Amniotic stem cell (primary cell): Measurements from ENCODE around the gene CIROP.

Experiments used
- DNase-seq: peaks from one replicate; lab custom pipeline; 2025; lab: John Stamatoyannopoulos, UW

CIROP gene

DNA sequence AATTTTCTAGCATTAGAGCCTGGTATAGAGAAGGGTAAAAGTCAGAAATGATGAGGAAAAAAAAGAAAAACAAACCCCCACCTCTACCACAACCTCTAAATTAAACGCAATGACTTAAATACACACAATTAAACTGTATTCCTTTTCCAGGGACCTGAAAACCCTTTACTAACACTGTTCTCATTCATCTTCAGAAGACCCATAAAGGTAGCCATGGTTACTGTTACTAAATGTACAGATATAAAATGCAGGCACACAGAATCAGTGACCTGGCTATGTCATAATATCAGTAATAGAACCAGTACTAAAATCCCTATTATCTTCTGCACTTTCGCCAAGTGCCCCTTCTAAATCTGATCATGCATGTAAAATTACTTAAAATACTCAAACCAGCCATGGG is 11.3 kb downstream of the CIROP start:
- DNase-seq: no peak

DNA sequence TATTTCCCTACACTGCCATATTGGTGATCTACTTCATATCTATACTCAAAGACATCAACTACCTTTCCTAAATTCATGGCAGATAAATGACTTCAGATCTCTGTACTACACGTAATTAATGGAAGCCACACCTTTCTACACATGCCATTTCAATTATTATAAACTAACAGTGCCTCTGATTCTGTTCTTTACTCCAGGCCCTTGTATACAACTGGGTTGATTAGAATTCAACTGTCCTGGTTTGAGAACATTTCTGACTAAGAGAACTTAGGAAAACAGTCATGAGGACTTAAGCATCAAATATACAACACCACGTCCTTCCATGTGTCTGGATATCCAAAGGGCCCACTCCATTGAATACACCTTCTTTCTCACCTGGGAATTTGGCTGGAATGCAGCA is 11.7 kb downstream of the CIROP start:
- DNase-seq: no peak

DNA sequence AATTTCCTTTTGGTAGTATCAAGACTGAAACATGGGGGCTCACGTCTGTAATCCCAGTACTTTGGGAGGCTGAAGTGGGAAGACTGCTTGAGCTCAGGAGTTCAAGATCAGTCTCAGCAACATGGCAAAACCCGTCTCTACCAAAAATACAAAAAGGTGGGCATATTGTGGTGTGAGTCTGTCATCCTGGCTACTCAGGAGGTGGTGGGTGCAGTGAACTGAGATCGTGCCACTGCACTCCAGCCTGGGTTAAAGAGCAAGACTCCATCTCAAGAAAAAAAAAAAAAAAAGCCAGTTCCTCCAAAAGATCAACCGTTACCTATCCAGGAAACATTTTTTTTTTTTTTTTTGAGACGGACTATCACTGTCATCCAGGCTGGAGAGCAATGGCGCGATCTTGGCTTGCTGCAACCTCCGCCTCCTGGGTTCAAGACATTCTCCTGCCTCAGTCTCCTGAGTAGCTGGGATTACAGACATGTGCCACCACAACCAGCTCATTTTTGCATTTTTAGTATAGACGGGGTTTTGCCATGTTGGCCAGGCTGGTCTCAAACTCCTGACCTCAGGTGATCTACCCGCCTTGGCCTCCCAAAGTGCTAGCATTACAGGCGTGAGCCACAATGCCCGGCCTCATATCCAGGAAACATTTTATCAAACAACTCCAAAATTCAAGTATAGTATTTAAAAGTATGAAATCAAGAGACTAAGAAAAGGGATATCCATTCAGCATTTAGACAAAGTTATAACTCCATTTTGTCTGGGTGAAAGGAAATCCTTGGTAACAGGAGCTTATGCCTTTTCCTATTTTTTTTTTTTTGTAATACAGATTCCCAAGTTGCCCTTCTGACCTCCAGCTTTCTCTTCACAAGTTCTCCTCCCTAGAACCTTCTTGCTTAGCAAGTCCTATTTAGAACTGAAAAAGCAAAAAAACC is 13.2 kb downstream of the CIROP start:
- DNase-seq: no peak

DNA sequence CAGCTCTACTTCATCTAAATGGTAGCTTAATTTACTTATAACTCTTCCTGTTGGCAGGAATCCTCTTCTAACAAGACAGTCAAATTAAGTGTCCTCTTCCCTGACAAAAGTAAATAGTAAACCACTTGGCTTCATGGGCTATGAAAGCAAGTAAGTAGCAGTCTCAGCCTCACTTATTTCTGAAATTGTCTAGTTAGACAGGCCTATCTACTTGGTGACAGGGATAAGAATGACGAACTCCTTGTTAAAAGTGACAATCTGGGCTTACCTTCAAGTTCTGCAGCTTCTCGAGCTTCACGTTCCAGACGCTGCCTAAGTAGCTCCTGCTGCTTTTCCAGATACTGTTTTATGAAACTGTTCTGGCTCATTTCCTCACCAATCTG is 14.5 kb downstream of the CIROP start:
- DNase-seq: no peak

DNA sequence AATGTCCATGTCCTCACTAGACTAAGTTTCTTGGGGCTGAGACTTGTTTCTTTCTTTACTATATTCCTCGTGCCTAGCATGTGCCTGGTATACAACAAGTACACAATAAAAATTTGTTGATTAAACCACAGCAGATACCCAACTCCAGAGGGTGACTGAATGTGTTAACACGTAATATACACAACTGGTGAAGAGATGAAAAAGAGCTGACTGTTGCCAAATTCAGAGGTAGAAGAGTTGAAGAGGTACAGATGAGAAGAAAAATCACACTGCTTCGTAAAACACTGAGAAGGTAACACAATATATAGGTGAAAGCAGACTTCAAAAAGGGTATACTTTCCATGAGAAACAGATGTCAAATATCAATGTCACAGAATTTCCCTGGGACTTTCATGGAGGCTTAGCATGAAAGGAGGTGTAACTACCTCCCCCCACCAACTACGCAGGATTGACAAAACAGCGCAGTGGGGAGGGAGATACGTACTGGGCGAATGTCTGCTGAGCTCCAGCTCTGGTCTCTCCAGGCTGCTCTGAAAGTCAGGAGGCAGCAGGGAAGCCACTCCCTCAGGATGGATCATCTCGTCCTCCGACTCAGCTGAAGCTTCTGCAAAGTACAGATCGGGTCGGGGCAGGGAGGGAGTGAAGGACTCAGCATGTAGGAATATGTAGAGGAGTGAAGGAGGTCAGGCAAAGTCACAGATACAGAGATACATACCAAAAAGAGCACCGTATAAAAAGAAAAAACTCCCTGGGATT is 15.1 kb downstream of the CIROP start:
- no peak for DNase-seq

DNA sequence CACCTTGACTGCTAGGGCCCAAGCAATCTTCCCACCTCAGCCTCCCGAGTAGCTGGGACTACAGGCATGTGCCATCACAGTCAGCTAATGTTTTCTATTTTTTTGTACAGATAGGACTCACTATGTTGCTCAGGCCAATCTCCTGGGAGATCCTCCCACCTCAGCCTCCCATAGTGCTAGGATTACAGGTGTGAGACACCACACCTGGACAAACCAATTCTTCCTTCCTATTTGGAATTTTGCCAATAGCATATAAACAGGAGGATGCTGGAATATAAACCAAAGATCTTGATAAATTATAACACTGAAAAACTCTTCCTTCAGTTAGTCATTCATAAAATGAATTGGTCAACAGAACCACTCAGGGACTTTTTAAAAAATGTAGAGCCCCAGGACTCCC is 18.2 kb downstream of the CIROP start:
- DNase-seq: no peak

DNA sequence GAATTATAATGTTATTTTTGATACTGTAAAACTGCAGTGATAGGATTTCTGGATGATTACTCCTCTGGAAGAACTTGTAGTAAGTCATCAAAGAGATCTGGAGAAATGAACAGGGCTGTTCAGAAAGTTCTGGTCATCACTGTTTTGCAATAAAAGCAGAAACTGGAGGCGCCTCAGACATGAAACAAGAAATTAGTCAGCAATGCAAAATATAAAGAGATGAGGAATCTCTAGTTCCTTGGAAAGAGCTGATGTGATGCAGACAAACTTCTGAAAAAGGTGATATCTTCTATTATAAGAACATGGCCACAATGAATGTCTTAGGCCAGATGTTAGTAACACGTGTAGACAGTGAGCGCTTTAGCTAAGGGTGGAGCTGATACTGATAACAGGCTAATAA is 19.3 kb downstream of the CIROP start:
- DNase-seq: no peak

DNA sequence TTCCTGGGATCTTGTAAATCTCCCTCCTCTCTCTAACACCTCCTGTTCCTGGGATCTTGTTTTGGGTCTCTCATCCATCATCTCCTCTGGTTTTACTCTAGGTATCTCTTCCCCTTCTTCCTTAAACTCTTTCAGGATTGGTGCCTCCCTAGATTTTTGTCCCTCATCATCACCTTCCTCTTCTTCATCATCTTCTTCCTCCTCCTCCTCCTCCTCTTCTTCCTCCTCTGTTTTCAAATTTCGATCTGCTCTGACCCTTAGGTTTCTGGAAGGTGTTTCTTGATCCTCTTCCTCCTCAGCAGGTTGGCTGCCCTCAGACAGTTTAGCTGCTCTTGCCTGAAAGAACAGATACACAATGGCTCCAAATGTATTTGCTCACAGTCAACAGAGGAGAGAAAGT is 24.3 kb downstream of the CIROP start:
- no peak for DNase-seq

DNA sequence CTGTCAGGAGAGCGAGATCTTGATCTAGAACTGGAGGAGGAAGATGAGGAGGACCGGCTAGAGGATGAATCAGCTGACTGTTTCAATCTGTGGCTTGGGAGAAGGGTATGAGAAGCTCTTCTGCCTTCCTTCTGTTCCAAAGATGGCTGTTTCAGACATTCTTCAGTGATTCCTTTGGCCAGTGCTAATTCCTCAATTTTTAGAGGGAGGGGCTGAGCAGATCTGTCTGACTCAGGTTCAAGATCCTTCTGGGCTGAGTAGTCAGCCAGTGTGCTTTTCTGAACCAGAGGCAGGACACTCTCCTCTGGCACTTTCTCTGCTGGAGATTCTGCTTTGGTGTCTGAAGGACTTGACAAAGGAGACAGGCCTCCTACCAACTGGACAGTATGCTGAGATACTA is 25.1 kb downstream of the CIROP start:
- DNase-seq: no peak

DNA sequence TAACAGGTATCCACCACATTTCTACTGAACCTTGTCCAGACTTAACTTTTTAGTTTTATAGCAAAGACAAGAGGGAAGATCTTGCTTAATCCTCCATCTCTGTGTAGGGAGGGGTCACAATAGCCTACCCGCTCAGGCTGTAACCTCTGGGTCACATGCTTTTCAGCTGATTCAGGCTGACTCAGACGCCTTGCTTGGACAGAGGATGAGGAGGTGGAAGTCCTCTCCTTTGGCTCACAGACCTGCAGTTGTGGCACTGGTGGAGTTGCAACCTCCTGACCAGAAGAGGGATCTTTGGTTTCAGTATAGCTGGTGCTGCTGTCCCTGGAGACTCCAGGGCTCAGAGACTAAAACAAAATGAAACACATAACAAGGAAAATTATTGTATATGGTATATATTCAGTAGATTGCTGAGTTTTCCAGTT is 26.1 kb downstream of the CIROP start:
- no peak for DNase-seq

DNA sequence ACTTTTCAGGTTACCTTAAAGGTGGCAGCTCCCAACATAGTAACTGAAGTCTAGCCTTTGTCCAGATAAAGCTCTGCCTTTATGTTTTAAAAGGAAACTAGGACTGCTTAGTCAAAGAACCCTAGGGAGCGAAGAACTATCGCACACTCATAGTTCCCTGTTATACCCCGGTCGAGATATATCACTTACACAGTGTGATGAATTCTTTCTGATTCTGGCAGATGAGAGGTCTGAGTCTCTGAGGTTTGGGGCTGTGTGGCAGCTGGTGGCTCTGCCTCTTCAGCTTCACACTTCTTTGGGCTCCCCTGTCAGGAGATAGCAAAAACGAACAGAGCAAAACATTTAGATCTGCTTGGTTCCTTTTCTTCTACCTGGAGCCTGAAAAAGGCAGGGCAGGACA is 26.8 kb downstream of the CIROP start:
- DNase-seq: no peak

DNA sequence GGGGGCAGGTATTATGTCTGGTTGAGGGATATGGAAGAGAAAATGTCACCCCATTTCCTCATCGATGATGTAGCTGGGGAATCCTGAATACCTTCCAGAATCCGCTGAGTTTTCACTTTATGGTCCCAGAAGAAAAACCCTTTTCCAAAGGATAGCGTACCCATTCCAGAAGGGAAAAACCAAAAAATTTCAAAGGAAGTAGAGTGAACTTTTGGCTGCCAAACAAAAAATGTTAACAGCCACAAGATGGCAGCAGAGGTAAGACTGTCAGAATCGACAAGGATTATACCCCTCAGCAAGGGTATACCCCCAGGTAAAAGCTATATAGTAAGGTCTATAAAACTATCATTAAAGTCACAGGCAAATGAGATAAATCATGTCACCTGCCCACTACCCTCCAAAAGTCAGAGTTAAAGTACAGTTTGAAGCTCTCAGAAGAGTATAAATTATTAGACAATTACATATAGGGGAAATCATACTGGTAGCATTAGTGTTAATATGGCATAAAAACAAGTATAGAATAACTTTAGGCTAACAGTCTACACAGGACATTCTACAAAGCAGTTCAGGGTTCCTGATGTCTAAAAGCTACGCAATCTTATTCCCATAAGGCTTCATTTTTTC is 27.9 kb downstream of the CIROP start:
- no peak for DNase-seq

DNA sequence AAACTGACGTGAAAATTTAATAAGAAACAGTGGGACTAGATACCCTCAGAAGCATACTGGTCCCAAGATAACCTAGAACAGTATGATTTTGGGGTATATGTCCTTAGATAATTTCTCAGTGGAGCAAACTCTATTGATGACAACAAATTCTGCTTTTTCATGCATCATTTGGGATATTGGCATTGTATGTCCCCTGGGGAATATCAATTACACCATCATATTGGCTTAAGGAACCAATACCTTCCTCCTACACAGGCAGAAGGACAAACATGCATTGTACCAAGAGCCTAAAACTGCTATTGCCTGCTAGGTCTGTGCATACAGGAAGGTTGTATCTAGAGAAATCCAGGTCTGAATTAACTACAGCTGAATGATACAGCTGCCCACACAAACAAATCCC is 29.9 kb downstream of the CIROP start:
- DNase-seq: no peak

DNA sequence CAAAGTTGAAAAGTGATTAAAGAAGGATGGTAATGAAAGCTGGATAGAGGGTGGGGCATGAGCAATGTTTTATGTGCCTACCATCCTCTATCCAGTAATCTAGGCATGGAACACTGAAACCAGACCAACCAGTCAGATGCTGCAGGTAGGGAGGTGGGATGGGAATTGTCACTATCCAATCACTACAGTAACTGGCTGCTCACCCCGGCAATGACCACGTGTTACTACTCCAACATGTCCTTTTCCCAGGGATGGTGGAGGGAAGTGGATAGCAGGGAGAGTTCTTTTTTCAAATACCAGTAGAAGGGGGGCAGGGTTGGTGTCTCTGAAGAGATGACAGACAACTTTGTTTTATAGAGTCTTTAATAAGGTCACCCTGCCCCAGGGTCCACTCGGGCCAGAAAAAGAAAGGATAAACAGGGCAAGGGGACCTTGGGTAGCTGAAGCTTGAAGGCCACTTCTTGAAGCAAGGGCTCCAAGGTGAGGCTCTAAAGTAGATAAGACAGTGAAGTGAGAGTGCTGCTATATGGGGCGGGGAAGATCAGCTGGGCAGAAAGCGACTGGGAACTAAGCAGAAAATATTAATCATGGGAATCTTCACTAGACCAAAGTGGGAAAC is 32.8 kb downstream of the CIROP start:
- no peak for DNase-seq

DNA sequence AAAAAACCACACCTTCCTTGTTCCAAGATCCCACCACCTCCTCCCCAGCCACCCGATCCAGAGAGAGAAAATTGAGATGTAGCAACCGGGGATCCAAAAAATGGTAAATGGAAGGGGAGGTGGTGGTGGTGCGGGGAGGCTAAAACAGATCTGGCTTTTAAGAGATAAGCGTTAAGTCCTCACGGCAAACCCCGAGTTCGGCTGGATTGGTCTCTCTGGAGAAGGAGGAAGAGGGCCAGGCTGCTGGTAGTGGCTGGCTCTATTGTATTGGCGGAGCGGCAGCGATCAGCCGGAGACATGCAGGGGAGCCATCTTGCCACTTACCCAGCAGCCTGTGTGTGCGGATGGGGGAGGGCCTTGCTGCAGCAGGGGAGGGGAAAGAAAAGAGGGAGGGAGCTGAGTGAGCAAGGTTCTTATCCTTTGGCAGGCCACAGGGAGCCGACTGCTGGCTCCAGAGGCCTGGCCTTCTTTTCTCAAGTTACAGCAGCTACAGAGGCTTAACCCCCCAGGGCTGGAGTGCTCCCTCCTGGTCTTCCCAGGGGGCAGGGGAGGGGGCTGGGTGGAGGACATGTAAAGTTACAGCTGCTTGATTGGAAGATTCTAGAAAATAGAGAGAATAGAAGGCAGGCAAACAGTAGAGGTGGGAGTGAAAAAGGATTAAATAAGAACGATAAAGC is 33.4 kb downstream of the CIROP start:
- no peak for DNase-seq

DNA sequence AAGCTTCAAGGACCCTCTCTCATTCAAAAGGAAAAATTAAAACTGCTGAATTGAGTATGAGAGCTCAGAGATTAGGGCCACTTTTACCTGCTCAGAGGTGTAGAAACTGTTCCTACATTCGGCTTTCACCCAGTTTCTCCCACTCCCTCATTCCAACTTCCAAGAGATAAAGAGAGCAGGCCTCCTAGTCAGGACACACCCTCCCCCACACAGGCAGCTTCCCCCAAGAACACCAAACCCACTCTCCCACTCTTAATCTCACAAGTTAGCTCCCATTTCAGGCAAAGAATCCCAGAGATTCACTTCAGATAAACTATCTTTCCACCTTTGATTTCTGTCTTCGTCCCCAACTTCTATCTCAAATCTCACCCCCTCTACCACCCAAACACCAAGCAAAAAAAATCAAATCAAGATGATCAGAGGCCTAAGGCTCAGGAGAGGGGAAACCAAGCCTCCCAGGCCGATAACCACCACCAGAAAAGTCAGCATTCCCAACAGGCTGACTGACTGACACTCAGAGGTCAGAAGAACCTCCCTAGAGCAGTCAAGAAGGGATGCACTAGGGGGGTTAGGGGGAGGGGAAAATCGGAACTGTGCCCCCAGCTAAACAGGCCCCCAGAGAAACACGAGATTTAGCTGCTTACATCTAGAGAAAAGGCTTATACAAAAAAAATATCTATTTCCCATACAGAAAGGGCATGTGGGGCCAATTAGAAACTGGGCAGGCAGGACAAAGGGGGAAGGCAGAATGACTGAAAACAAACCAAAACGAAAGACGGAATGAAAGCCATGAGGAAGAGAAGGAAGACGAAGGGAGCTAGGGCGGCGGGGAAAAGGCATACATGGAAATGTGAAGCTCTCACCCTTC is 34.3 kb downstream of the CIROP start:
- no peak for DNase-seq

DNA sequence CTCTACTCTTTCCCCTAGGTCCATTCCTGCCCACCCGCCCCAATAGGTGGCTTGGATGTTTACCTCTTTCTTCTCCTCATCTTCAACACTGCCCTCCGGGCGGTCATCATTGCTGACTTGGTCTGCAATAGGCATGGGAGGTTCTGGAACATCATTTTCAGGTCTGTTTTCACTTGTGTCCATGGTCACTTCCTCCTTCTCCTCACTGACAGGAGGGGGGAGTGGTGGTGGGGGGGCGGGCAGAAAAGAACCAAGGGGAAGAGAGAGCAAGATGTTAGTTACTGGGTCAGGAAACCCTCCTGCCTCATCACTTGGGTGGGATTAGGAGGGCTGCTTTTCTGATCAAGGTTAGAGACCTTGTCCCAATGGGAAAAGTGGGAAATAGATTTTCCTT is 35.4 kb downstream of the CIROP start:
- no peak for DNase-seq

DNA sequence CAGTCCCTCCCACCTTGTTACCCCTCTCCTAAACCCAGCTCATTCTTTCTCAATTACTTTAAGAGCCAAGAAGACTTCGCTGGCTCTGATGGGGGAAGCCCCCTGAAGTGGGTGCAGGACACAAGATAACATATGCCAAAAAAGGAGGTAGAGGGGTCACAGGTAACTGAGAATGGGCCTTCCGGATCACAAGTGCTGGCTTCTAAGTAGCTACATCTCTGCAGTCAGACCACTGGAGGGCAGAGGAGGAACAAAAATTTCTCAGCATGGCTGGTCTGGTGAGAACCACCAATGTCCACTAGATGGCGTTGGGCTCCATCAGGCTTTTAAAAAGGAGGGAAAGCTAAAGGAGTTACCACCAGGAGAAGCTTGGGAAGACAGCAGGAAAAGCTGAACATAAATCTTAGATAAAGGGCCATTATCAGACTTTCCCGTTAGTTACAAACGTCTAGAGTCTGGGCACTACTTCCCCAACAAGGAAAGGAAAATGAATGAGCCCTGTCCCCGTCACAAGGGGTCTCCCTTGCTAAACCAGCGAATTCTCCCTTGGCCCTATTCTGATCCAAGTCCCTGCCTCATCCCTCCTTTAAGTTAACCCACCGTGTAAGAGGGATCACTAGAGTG is 35.9 kb downstream of the CIROP start:
- no peak for DNase-seq

DNA sequence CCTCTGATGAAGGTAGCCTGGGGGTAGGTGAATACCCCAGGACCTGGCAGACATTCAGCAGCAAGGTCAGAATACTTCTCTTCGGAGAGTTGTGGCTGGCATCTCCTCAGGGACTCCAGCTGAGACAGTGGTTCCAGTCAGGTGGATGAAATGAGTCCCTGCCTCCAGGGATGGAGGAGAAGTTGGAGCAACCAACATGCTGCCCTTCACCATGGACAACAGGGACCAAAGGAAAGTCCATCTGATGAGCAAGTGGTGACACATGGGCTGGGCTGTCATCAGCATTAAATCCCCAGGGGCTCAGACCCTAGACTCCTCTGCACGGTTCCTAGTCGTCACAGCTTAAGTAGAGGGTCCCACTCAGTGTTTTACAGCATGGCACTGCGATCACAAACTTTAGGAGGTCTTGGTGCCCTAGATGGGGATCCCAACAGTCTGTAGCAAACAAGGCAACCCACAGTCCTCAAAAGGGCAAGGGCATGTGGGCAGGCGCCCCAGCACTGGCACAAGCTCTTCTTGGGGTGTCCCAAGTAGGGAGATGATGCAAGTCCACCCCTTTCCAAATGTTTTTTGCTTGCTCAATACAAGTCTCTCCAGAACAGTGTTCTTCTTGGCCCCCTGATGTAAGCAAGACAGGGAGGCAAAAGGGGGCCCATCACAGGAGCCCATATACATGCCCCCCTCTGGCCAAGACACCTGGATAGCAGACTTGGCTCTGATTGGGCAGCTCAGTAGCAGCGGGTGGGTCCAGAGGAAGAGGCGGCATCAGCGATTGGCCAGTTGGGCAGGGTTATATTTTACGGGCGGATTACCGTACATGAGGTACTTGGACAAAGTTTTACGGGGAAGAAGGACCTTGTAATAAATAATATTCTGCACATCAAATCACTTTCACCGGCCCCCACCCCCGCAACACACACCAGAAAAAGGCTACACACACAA is 36.7 kb downstream of the CIROP start:
- no peak for DNase-seq
